Smooth muscle cell (in vitro differentiated cells): ENCODE results near the gene UNG. TPM values are rescaled to one million over a fixed set of nuclear protein-coding genes. Genes with fewer than 3 reads are reported as not detected.

Experiments
- DNase-seq: peaks from one replicate; lab custom pipeline; 2025; ENCODE audit not compliant: unreplicated experiment; lab: John Stamatoyannopoulos, UW
- H2AFZ ChIP-seq: fragments of 200-600 bp; sonication (generic); 2 replicates; pipeline ENCODE4 v1.6.0; 2016; ENCODE audit warnings: antibody characterized with exemption, low read depth, mild to moderate bottlenecking
- H3F3A ChIP-seq: fragments of 200-600 bp; sonication (generic); 2 replicates; pipeline ENCODE4 v1.6.0; 2017; ENCODE audit warnings: antibody characterized with exemption, low read depth
- H3K27ac ChIP-seq: fragments of 200-600 bp; sonication (generic); 2 replicates; pipeline ENCODE4 v1.5.1; 2016; ENCODE audit warnings: low read depth, mild to moderate bottlenecking
- H3K27me3 ChIP-seq: fragments of 200-600 bp; sonication (generic); 2 replicates; pipeline ENCODE4 v1.6.1; 2016; ENCODE audit warnings: low read depth, mild to moderate bottlenecking
- H3K36me3 ChIP-seq: fragments of 200-600 bp; sonication (generic); 2 replicates; pipeline ENCODE4 v1.5.1; 2016; ENCODE audit warnings: low read depth
- H3K4me1 ChIP-seq: fragments of 200-600 bp; sonication (generic); 2 replicates; pipeline ENCODE4 v1.5.1; 2016; ENCODE audit warnings: low read depth
- H3K4me2 ChIP-seq: fragments of 200-600 bp; sonication (generic); 2 replicates; pipeline ENCODE4 v1.6.0; 2016; ENCODE audit warnings: mild to moderate bottlenecking
- H3K4me3 ChIP-seq: fragments of 200-600 bp; sonication (generic); 2 replicates; pipeline ENCODE4 v1.5.1; 2016; ENCODE audit warnings: mild to moderate bottlenecking
- H3K79me2 ChIP-seq: fragments of 200-600 bp; sonication (generic); 2 replicates; pipeline ENCODE4 v1.6.0; 2016; ENCODE audit warnings: low read depth, mild to moderate bottlenecking
- H3K9ac ChIP-seq: fragments of 200-600 bp; sonication (generic); 2 replicates; pipeline ENCODE4 v1.6.0; 2016; ENCODE audit warnings: low read depth
- H3K9me3 ChIP-seq: fragments of 200-600 bp; sonication (generic); replicated peaks from 2 replicates; pipeline ENCODE4 v1.5.1; 2016; ENCODE audit warnings: low read depth
- H4K20me1 ChIP-seq: fragments of 200-600 bp; sonication (generic); 2 replicates; pipeline ENCODE4 v1.6.0; 2016; ENCODE audit warnings: low read depth
- WGBS: methylation state at CpG from one replicate; pipeline ENCODE4 v1.1.7; 2016; ENCODE audit warnings: low lambda C conversion rate; 5-methylcytosine and 5-hydroxymethylcytosine counted together
- polyA plus RNA-seq: library from polyadenylated mRNA; unstranded; fragments of >200 nt; fragmentation: Nextera tagmentation; extraction: Ambion mirVana; gene quantifications from 2 replicates; pipeline ENCODE4 v1.2.1, GENCODE V29; 2016
- total RNA-seq: library from RNA; depleted of rRNA; stranded (reverse); fragments of >200 nt; gene quantifications from 2 replicates; pipeline ENCODE4 v1.2.3, GENCODE V29; 2014
- TF ChIP-seq, protein P1 (sequence below): fragments of 200-600 bp; sonication (generic); IDR thresholded peaks from 2 replicates; pipeline ENCODE4 v1.5.1; 2017; ENCODE audit warnings: borderline replicate concordance, mild to moderate bottlenecking, antibody characterized with exemption; ENCODE audit not compliant: insufficient read depth, poor library complexity, severe bottlenecking

The UNG gene
- total and polyA plus RNA-seq, 2 experiments from 2014 or later: 17.1 to 22.8 TPM

- WGBS: 1% methylated on average over 57 of the region's 61 CpGs
- no peak overlapping the region for H3K27ac ChIP-seq
Measured at GRCh38 chr12:109154451-109155438, 57.3 kb downstream of the UNG start.

GRCh38 chr12:109156036-109156435, 58.6 kb downstream of the UNG start:
- H3K79me2 ChIP-seq: no peaks in the 10 kb centered on the region
- H3K4me1 ChIP-seq: peaks cover 5% of the 10 kb centered on the region
- no peak overlapping the region for H3K4me3 ChIP-seq
- no peaks in the 10 kb centered on the region for H3F3A ChIP-seq
- H2AFZ ChIP-seq: no peak overlapping the region
- no peaks in the 10 kb centered on the region for H3K9me3 ChIP-seq
- no peaks in the 10 kb centered on the region for H3K36me3 ChIP-seq
- no peak overlapping the region for H3K27ac ChIP-seq
- 94% methylated on average over 5 of the region's 5 CpGs for WGBS
- no peak for DNase-seq
- TF ChIP-seq, protein P1, sequence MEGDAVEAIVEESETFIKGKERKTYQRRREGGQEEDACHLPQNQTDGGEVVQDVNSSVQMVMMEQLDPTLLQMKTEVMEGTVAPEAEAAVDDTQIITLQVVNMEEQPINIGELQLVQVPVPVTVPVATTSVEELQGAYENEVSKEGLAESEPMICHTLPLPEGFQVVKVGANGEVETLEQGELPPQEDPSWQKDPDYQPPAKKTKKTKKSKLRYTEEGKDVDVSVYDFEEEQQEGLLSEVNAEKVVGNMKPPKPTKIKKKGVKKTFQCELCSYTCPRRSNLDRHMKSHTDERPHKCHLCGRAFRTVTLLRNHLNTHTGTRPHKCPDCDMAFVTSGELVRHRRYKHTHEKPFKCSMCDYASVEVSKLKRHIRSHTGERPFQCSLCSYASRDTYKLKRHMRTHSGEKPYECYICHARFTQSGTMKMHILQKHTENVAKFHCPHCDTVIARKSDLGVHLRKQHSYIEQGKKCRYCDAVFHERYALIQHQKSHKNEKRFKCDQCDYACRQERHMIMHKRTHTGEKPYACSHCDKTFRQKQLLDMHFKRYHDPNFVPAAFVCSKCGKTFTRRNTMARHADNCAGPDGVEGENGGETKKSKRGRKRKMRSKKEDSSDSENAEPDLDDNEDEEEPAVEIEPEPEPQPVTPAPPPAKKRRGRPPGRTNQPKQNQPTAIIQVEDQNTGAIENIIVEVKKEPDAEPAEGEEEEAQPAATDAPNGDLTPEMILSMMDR: no peak
- no peaks in the 10 kb centered on the region for H3K27me3 ChIP-seq
- H3K9ac ChIP-seq: no peak overlapping the region
- H4K20me1 ChIP-seq: no peaks in the 10 kb centered on the region
- no peak overlapping the region for H3K4me2 ChIP-seq

More at GRCh38 chr12:109154451-109155438, 57.3 kb downstream of the UNG start:
- Histone ChIP-seq H2AFZ (peak overlapping the region; percentile 96), H3K9ac (no peak overlapping the region), H3K36me3 (no peaks in the 10 kb centered on the region), H3K4me3 (peak overlapping the region; percentile 64), H3F3A (no peaks in the 10 kb centered on the region), H3K4me2 (peak overlapping the region; percentile 94), H4K20me1 (no peaks in the 10 kb centered on the region), H3K4me1 (peaks cover 5% of the 10 kb centered on the region), H3K9me3 (no peaks in the 10 kb centered on the region), H3K27me3 (no peaks in the 10 kb centered on the region), H3K79me2 (no peaks in the 10 kb centered on the region)
- TF ChIP-seq, protein P1: no peak
- DNase-seq: peak; percentile 50

DNA sequence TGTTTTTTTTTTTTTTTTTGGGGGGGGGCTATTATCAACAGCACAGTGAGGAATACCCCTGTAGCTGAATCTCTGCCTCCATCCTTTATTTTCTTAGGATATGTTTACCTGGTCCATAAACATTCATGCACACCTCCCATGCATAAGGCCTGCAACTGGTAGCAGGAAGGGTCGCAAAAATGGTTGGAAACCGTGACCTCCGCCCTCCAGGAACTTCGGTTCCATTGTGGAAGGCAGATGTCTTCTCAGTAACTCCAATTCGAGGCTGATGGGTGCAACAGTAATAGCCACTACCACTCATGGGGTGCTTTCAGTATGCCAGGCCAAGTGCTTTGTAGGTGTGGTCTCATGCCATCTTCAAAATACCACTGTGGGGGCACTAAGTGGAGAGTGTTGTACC, 59.2 kb downstream of the UNG start:
- H3K4me3 ChIP-seq: no peak overlapping the region

More for the DNA sequence above, 59.2 kb downstream of the UNG start:
- no peak for DNase-seq
- H3K36me3 ChIP-seq: no peaks in the 10 kb centered on the region
- WGBS: 94% methylated on average over 5 of the region's 5 CpGs
- no peak overlapping the region for H3K9ac ChIP-seq
- H4K20me1 ChIP-seq: no peaks in the 10 kb centered on the region
- H3K79me2 ChIP-seq: no peaks in the 10 kb centered on the region
- H3K27me3 ChIP-seq: no peaks in the 10 kb centered on the region
- no peaks in the 10 kb centered on the region for H3F3A ChIP-seq
- no peaks in the 10 kb centered on the region for H3K9me3 ChIP-seq
- H3K27ac ChIP-seq: no peak overlapping the region
- no peak overlapping the region for H2AFZ ChIP-seq
- TF ChIP-seq, protein P1: no peak
- H3K4me2 ChIP-seq: no peak overlapping the region
- H3K4me1 ChIP-seq: peaks cover 5% of the 10 kb centered on the region
